Activated CD8-positive, alpha-beta T cell treated with anti-CD3 and anti-CD28 coated beads for 36 hours (primary cell): ENCODE data around the gene MYO1B. TPM values are rescaled to one million over a fixed set of nuclear protein-coding genes. Genes with fewer than 3 reads are reported as not detected.

Experiments
- ATAC-seq: fragments of 200-7000 bp; cut with Tn5 transposase; one replicate; pipeline ENCODE4 v1.10.0; 2021; ENCODE audit warnings: mild to moderate bottlenecking, moderate library complexity
- CTCF ChIA-PET: fragments of 350-600 bp; sonication (Branson Sonifier 250); formaldehyde crosslinking; loops from one replicate; lab custom pipeline; 2021; ENCODE audit warnings: antibody characterized with exemption; lab: Charles Lee
- POLR2A ChIA-PET: fragments of 350-600 bp; sonication (Branson Sonifier 250); formaldehyde crosslinking; loops from one replicate; lab custom pipeline; 2021; ENCODE audit warnings: antibody characterized with exemption; lab: Charles Lee
- DNase-seq: peaks from one replicate; pipeline ENCODE4 v3.0.0-alpha.2; 2020
- H3K27ac Mint-ChIP-seq: one replicate; pipeline ENCODE4 v1.8.0; 2021; ENCODE audit warnings: mild to moderate bottlenecking, mixed read lengths
- H3K27me3 Mint-ChIP-seq: one replicate; pipeline ENCODE4 v1.8.0; 2021; ENCODE audit warnings: mixed read lengths
- H3K36me3 Mint-ChIP-seq: one replicate; pipeline ENCODE4 v1.8.0; 2021; ENCODE audit warnings: low read depth, mixed read lengths
- H3K4me1 Mint-ChIP-seq: one replicate; pipeline ENCODE4 v1.8.0; 2021; ENCODE audit warnings: low read depth, mixed read lengths
- H3K4me3 Mint-ChIP-seq: one replicate; pipeline ENCODE4 v1.8.0; 2021; ENCODE audit warnings: mild to moderate bottlenecking, moderate library complexity, mixed read lengths
- H3K9me3 Mint-ChIP-seq: one replicate; pipeline ENCODE4 v1.8.0; 2021; ENCODE audit warnings: mixed read lengths
- CTCF ChIP-seq: fragments of 200-600 bp; IDR thresholded peaks from one replicate; pipeline ENCODE4 v1.8.0; 2022; ENCODE audit warnings: antibody characterized with exemption, mild to moderate bottlenecking
- intact Hi-C: fragments of 100-400 bp; cut with micrococcal nuclease; formaldehyde crosslinking; loops from one replicate; pipeline ENCODE4 v1.10.0; 2022
- total RNA-seq, 2 experiments: library from RNA; stranded (reverse); gene quantifications; one replicate each; pipeline ENCODE4 v1.2.3, GENCODE V29; 2021

The MYO1B gene
- total RNA-seq, 2 experiments from 2014 or later = 43.2 to 44.8 TPM

GRCh38 chr2:191299010-191299409 is 53.8 kb downstream of the MYO1B start:
- no peak for TF ChIP-seq CTCF
- H3K4me3 Mint-ChIP-seq = no peak overlapping the region
- peaks cover 4% of the 10 kb centered on the region for H3K27me3 Mint-ChIP-seq
- POLR2A ChIA-PET = no interaction called here
- ATAC-seq (no peak), DNase-seq (no peak)
- no peak overlapping the region for H3K27ac Mint-ChIP-seq
- no peaks in the 10 kb centered on the region for H3K9me3 Mint-ChIP-seq
- peaks cover 1% of the 10 kb centered on the region for H3K36me3 Mint-ChIP-seq
- CTCF ChIA-PET = interaction anchor here (1.0 kb wide), 1 partner anchor 263 kb away, joined by 3 read pairs; no protein-coding TSS in a partner anchor
- no peaks in the 10 kb centered on the region for H3K4me1 Mint-ChIP-seq
- intact Hi-C loops = no loop called here

- Mint-ChIP-seq H3K4me1 (no peaks in the 10 kb centered on the region), H3K36me3 (peaks cover 1% of the 10 kb centered on the region), H3K9me3 (no peaks in the 10 kb centered on the region), H3K27me3 (peaks cover 4% of the 10 kb centered on the region), H3K4me3 (no peak overlapping the region), H3K27ac (no peak overlapping the region)
- POLR2A ChIA-PET = no interaction called here
- ATAC-seq (no peak), DNase-seq (no peak)
- CTCF ChIA-PET = interaction anchor here (1.0 kb wide), 1 partner anchor 264 kb away, joined by 3 read pairs; no protein-coding TSS in a partner anchor
- no peak for TF ChIP-seq CTCF
- intact Hi-C loops = no loop called here
These were observed 54.7 kb downstream of the MYO1B start for GRCh38 chr2:191299866-191300265.

GRCh38 chr2:191301971-191302370 is 56.8 kb downstream of the MYO1B start:
- Mint-ChIP-seq H3K27ac (no peak overlapping the region), H3K27me3 (peaks cover 4% of the 10 kb centered on the region), H3K36me3 (peaks cover 1% of the 10 kb centered on the region), H3K9me3 (no peaks in the 10 kb centered on the region), H3K4me1 (no peaks in the 10 kb centered on the region), H3K4me3 (no peak overlapping the region)
- ChIA-PET POLR2A (no interaction called here), CTCF (interaction anchor here (0.8 to 2.7 kb wide), 6 partner anchors 10 to 250 kb away, joined by 3 to 10 read pairs (median 3); no protein-coding TSS in a partner anchor)
- intact Hi-C loops = no loop called here
- no peak for TF ChIP-seq CTCF
- DNase-seq (no peak), ATAC-seq (no peak)

- TF ChIP-seq CTCF = no peak
- Mint-ChIP-seq H3K4me3 (no peak overlapping the region), H3K9me3 (no peaks in the 10 kb centered on the region), H3K36me3 (peaks cover 1% of the 10 kb centered on the region), H3K27me3 (peaks cover 4% of the 10 kb centered on the region), H3K4me1 (peaks cover 1% of the 10 kb centered on the region), H3K27ac (no peak overlapping the region)
- peak; percentile 23 for DNase-seq
- ChIA-PET POLR2A (no interaction called here), CTCF (interaction anchor here (0.8 to 2.7 kb wide), 7 partner anchors 11 to 251 kb away, joined by 3 to 10 read pairs (median 3); no protein-coding TSS in a partner anchor)
- peak; percentile 55 for ATAC-seq
- intact Hi-C loops = no loop called here
These were observed 57.4 kb downstream of the MYO1B start for GRCh38 chr2:191302459-191303139.
